GM18517 (cell line): ENCODE measurements around the gene RAD51AP1.

ENCODE experiments used
- ATAC-seq: cut with Tn5 transposase; IDR thresholded peaks from one replicate; pipeline ENCODE4 v1.9.1; 2021; ENCODE audit warnings: mild to moderate bottlenecking, moderate library complexity; ENCODE audit not compliant: unreplicated experiment

RAD51AP1 gene

GRCh38 chr12:4588916-4589315, 50.2 kb downstream of the RAD51AP1 start:
- no peak for ATAC-seq

- no peak for ATAC-seq
These were observed 51.3 kb downstream of the RAD51AP1 start for GRCh38 chr12:4589941-4590340.

- ATAC-seq: no peak
These were observed 52.5 kb downstream of the RAD51AP1 start for GRCh38 chr12:4591180-4591687.

DNA sequence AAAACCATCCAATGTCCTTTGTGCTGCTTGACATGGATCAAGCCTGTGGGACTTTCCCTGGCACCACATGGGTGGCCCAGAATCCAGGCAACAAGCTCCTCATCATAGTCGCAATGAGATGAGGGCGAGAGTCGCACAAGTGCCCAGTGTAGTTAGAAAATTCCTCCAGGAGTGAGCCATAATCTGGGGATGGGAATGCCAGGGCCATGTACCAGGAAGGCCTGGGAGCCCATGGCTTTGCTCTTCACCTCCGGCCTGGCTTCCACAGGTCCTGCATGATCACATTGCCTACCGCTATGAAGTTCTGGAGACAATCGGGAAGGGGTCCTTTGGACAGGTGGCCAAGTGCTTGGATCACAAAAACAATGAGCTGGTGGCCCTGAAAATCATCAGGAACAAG, 57.2 kb downstream of the RAD51AP1 start:
- ATAC-seq: no peak

GRCh38 chr12:4603421-4603820, 64.7 kb downstream of the RAD51AP1 start:
- no peak for ATAC-seq

DNA sequence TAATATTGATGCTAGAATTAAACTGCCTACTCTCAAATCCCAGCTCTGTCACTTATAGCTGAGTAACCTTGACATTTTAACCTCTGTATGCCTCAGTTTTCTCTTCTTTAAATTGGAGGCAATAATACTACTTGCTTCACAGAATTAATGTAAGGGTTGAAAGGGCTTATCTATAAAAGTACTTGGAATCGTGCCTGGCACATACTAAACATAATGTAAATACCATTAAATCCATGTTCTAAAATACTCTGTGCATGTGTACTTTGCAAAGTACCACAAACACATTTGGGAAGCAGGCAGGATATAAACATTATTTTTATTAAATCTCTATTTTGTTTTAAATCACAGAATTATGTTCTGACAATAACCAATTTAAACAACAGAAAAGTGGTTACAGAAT, 65.3 kb downstream of the RAD51AP1 start:
- ATAC-seq: no peak

- peak; percentile 91 for ATAC-seq
These were observed 66.0 kb downstream of the RAD51AP1 start for GRCh38 chr12:4604684-4605193.

- ATAC-seq: no peak
These were observed 68.4 kb downstream of the RAD51AP1 start for GRCh38 chr12:4607056-4607455.

DNA sequence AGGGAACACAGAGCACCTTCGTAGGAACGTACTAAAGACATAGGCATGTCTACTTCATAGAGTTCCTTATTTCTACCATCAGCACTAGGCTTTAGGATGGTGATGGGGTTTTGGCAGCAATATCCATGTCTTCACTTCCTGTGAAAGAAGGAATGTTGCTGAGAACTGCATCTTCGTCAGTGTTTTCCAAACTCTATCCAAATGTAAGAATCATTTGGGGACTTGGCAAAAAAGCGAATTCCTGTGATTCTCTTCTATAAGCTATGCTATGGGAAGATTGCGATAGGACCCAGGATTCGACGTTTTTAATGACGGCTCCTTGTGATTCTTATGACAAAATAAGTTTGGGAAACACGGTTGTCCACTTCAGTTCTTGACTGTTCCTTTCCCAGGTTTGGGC, 70.4 kb downstream of the RAD51AP1 start:
- no peak for ATAC-seq
